GM18870 (cell line): ENCODE measurements around the gene PLPP3.
"Not testable (repeated sequence)": the region's sequence is repeated elsewhere in the genome, so short reads cannot be mapped to it uniquely, and the experiment has no call there.

ENCODE experiments used
- ATAC-seq: cut with Tn5 transposase; IDR thresholded peaks from one replicate; pipeline ENCODE4 v1.9.1; 2021; ENCODE audit warnings: moderate library complexity; ENCODE audit not compliant: unreplicated experiment

Gene PLPP3

GRCh38 chr1:56578963-56579875 lies at the start of gene PLPP3:
PLPP3 (minus strand) TSS chr1:56579563; CDS start chr1:56579016, 547 bp downstream.
- ATAC-seq, result no peak

- no peak for ATAC-seq
Observed at GRCh38 chr1:56627636-56628039, 48.3 kb upstream of the PLPP3 start.

GRCh38 chr1:56627019-56627635 lies 47.8 kb upstream of the PLPP3 start:
- ATAC-seq, result no peak

- ATAC-seq, result no peak
Observed at GRCh38 chr1:56626546-56626945, 47.2 kb upstream of the PLPP3 start.

- no peak for ATAC-seq
Observed at GRCh38 chr1:56625819-56626440, 46.6 kb upstream of the PLPP3 start.

GRCh38 chr1:56617141-56617540 lies 37.8 kb upstream of the PLPP3 start:
- no peak for ATAC-seq

GRCh38 chr1:56610770-56611169 lies 31.4 kb upstream of the PLPP3 start:
- not testable (repeated sequence) for ATAC-seq

- not testable (repeated sequence) for ATAC-seq
Observed at GRCh38 chr1:56610097-56610496, 30.7 kb upstream of the PLPP3 start.

GRCh38 chr1:56595397-56596191 lies 16.2 kb upstream of the PLPP3 start:
- not testable (repeated sequence) for ATAC-seq

- ATAC-seq, result no peak
Observed at GRCh38 chr1:56591909-56592308, 12.5 kb upstream of the PLPP3 start.

GRCh38 chr1:56590520-56591011 lies 11.2 kb upstream of the PLPP3 start:
- ATAC-seq, result no peak

GRCh38 chr1:56589369-56589768 lies 10.0 kb upstream of the PLPP3 start:
- no peak for ATAC-seq

- no peak for ATAC-seq
Observed at GRCh38 chr1:56586502-56586901, 7.1 kb upstream of the PLPP3 start.

- no peak for ATAC-seq
Observed at GRCh38 chr1:56585985-56586384, 6.6 kb upstream of the PLPP3 start.

GRCh38 chr1:56584910-56585528 lies 5.7 kb upstream of the PLPP3 start:
- ATAC-seq, result no peak

GRCh38 chr1:56583957-56584468 lies 4.7 kb upstream of the PLPP3 start:
- no peak for ATAC-seq

- ATAC-seq, result no peak
Observed at GRCh38 chr1:56580771-56581170, 1.4 kb upstream of the PLPP3 start.

- ATAC-seq, result no peak
Observed at GRCh38 chr1:56578138-56578962, 1.0 kb downstream of the PLPP3 start.

GRCh38 chr1:56577406-56578137 lies 1.8 kb downstream of the PLPP3 start:
- ATAC-seq, result no peak
